Fibroblast of skin of left quadriceps (primary cell): ENCODE measurements around the gene IL13RA1.
"Not testable (repeated sequence)": the region's sequence is repeated elsewhere in the genome, so short reads cannot be mapped to it uniquely, and the experiment has no call there.

Source experiments
- DNase-seq, 2 experiments: peaks; one replicate each; pipeline ENCODE4 v3.0.0-alpha.2; 2013; ENCODE audit warnings: low read depth in 2 of 2

Gene IL13RA1

GRCh38 chrX:118726887-118727685 lies at the start of gene IL13RA1:
TSS of gene IL13RA1 (plus strand) at chrX:118727606. CDS start at chrX:118727639, 33 bp downstream.
- peak; percentile 63 for DNase-seq

GRCh38 chrX:118679290-118679689 lies 48.1 kb upstream of the IL13RA1 start:
- no peak for DNase-seq

- no peak for DNase-seq
Measured at GRCh38 chrX:118682258-118683014, 45.0 kb upstream of the IL13RA1 start.

GRCh38 chrX:118685393-118685792 lies 42.0 kb upstream of the IL13RA1 start:
- DNase-seq = no peak

DNA sequence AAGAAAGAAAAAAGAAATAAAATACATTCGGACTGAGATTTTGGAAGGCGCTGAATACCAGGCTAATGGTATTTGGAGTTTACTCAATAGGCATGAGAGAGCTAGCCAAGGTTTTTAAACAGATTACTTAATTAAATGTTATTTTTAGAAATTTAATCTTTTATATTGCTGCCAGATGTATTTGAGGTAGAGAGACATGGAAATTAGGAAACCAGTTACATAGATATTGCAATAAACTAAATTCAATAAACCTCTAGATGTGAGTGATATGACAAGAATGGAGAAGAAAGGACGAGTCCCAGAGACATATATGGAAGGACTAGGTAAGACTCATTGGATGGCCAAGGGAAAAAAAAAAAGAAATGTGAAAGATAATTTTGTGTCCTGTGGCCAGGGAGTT lies 38.5 kb upstream of the IL13RA1 start:
- DNase-seq = no peak

DNA sequence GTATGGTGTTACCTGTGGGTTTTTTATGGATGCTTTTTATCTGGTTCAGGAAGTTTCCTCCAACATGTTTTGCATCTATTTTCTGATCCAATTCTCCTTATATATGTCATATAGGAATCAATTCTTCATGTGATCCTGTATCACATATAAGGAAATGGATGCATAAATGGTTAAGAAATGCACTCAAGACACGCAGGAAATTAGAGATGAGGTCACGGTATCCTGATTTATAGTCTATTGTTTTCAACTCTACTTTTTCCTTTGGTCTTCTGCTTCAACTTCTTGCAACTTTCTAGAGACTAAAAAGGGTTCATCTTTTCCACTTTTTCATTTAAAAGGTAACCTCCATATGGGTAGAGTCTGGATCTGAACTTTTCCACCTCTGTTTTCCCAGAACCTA lies 33.6 kb upstream of the IL13RA1 start:
- no peak for DNase-seq

DNA sequence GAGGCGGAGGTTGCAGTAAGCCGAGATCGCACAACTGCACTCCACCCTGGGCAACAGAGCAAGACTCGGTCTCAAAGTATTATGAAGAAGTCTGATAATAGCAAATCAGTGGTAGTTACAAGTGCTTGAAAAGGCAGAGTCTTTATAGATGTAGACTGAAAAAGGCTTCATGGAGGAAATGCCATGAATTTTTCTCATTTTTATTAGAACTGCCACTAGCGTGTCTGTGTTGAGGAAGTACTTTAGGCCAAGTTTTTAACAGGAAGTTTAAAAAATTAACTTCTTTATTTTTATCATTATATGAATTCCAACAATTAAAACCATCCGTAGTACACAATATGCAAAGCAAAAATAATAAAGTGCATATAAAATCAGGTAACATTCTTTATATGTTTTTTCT lies 32.8 kb upstream of the IL13RA1 start:
- DNase-seq = no peak

- no peak for DNase-seq
Measured at GRCh38 chrX:118698516-118699170, 28.8 kb upstream of the IL13RA1 start.

DNA sequence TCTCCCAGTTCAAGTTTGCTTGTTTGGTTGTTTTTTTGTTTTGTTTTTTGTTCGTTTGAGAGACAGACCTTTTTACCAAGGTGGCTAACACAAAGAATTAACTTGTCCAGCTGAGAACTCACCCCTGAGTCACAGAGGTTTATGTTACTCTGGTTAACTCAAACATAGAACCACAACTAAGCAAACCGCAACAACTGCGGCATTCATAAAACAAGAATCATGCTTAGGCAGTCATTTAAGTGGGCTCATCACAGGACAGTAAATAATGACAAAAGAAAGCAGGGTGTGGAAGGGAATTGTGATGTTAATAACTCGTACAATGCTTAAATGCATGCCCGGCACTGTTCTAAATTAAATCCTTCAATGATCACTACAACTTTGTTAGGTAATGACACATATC lies 24.7 kb upstream of the IL13RA1 start:
- no peak for DNase-seq

DNA sequence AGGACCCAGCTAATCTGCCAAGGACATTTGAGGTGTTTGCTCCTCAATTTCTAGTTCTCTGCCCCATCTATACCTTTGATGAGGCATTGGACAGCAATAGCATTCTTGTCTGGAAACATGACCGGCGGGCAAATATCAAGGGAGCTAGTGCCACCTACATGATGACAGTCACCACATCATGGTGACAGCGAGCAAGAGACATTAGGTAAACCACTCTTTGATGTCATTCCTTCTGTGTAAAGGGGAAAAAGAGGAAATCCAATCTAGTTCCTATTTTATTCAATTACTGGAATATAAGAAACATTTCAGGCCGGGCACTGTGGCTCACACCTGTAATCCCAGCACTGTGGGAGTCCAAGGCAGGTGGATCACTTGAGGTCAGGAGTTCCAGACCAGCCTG lies 20.7 kb upstream of the IL13RA1 start:
- DNase-seq = no peak

- DNase-seq = no peak
Measured at GRCh38 chrX:118714521-118714920, 12.9 kb upstream of the IL13RA1 start.

DNA sequence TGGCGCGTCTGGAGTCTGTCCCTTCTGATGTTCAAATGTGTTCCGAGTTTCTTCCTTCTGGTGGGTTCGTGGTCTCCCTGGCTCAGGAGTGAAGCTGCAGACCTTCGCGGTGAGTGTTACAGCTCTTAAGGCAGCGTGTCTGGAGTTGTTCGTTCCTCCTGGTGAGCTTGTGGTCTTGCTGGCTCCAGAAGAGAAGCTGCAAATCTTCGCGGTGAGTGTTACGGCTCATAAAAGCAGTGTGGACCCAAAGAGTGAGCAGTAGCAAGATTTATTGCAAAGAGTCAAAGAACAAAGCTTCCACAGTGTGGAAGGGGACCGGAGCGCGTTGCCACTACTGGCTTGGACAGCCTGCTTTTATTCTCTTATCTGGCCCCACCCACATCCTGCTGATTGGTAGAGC lies 11.5 kb upstream of the IL13RA1 start:
- not testable (repeated sequence) for DNase-seq

DNA sequence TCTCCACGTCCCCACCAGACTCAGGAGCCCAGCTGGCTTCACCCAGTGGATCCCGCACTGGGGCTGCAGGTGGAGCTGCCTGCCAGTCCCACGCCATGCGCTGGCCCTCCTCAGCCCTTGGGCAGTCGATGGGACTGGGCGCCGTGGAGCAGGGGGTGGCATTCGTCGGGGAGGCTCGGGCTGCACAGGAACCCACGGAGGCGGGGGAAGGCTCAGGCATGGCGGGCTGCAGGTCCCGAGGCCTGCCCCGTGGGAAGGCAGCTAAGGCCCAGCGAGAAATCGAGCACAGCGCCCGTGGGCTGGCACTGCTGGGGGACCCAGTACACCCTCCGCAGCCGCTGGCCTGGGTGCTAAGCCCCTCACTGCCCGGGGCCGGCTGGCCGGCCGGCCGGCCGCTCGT lies 10.6 kb upstream of the IL13RA1 start:
- not testable (repeated sequence) for DNase-seq

DNA sequence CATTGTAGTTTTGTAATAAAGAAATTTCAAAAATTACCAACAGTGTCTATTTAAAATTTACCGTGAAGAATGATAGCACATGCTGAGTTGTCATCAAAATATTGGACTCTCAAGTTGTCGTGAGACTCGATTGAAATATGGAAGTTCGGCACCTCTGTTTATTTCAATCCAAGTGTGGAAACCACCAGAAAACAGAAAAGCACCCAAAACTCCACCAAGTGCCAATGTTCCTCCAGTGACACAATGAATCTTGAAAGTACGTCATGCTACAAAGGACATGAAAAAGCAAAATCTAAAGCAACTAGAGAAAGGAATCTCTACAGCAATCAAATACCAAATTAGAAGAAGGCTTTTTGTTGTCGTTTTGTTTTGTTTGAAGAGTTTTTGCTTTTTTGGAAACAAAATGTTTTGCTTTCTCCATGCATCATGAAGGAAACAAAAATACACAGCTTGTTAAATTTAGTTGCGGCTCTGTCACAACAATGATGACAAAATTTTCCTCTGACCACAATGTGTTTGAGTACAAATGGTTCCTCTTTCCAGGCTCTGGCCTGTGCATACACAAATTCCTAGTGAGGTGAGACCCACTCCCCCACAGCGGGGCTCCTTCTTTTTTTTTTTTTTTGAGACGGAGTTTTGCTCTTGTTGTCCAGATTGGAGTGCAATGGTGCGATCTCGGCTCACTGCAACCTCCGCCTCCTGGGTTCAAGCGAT lies 9.6 kb upstream of the IL13RA1 start:
- DNase-seq = no peak

DNA sequence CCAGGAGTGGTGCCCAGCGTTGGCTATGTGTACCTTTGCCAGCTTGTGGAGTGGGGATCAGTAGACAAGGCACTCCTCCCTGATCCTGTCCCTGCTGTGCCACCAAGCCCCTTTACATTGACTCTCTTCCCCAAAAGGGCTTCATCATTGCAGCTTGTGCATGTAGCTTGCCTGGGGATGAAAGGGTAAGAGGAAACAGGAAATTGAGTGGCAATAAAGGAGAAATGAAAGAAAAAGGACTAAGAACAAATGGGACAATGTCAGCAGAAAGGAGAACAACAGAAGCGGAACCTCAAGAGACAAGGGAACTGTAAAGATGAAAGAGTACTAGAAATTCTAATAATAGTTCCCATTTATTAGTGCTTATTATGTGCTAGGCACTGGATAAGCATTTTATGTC lies 8.7 kb upstream of the IL13RA1 start:
- no peak for DNase-seq

- no peak for DNase-seq
Measured at GRCh38 chrX:118720058-118720707, 7.2 kb upstream of the IL13RA1 start.

DNA sequence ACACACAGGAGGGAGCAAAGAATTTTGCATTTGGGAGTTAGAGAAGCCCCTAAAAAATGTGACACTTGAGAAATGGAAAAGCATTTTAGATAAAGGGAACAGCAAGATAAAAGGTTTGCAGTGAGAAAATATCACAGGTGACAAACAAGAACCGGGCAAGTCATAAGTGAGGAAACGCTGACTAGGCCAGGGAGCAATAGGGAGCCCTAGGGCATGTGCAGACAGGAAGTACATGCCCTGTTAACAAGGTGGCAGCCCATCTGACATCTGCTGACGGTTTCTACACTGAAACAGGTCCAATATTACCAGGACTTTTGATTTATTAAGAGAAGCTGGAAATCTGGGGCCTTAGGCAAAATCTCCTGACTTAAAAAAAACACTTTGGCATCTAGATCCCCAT lies 4.0 kb upstream of the IL13RA1 start:
- DNase-seq = no peak

DNA sequence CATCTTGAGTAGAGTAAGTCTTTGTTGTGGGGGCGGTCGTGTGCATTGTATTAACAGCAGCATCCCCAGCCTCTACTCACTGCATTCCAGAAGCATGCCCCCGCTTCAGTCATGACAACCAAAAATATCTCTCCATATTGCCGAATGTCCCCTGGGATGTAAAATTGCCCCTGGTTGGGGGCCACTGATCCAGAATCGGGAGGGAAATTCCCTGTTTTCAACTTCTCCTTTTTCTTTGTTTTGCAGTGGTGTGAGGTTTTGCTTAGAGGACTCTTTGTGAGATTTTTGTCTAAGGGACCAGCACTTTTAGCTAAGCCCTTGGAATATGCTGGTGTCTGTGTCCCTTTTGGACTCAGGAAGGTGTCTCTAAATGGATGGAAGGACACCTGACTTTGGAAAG lies 3.0 kb upstream of the IL13RA1 start:
- no peak for DNase-seq

GRCh38 chrX:118724775-118725174 lies 2.6 kb upstream of the IL13RA1 start:
- no peak for DNase-seq

- DNase-seq = no peak
Measured at GRCh38 chrX:118726396-118726795, 1.0 kb upstream of the IL13RA1 start.

GRCh38 chrX:118727686-118728339 lies 407 bp downstream of the IL13RA1 start:
- no peak for DNase-seq
